Suprapubic skin (tissue), 4 donors: ENCODE data around the gene CDH26.

Experiments used
- EP300 ChIP-seq: sonication (generic); formaldehyde crosslinking; IDR thresholded peaks from one replicate; pipeline ENCODE4 v1.6.1; 2017; ENCODE audit warnings: antibody characterized with exemption
- POLR2A ChIP-seq, 2 donors: fragments of 450-650 bp; IDR thresholded peaks; one replicate each; pipeline ENCODE4 v1.6.1; 2017; ENCODE audit warnings: antibody characterized with exemption in 2 of 2, mild to moderate bottlenecking in 2 of 2, moderate library complexity in 2 of 2
- POLR2AphosphoS5 ChIP-seq, 3 donors: sonication (generic); formaldehyde crosslinking; IDR thresholded peaks; one replicate each; pipeline ENCODE4 v1.6.1; 2017; ENCODE audit warnings: antibody characterized with exemption in 3 of 3
- TF ChIP-seq, protein P1 (sequence below), 2 donors: fragments of 200-600 bp in 1 of 2; fragments of 450-650 bp in 1 of 2; sonication (generic) in 1 of 2; IDR thresholded peaks; one replicate each; pipeline ENCODE4 v1.5.1; 2016 to 2019; ENCODE audit warnings: antibody characterized with exemption in 2 of 2, mild to moderate bottlenecking in 1 of 2, moderate library complexity in 1 of 2

DNA sequence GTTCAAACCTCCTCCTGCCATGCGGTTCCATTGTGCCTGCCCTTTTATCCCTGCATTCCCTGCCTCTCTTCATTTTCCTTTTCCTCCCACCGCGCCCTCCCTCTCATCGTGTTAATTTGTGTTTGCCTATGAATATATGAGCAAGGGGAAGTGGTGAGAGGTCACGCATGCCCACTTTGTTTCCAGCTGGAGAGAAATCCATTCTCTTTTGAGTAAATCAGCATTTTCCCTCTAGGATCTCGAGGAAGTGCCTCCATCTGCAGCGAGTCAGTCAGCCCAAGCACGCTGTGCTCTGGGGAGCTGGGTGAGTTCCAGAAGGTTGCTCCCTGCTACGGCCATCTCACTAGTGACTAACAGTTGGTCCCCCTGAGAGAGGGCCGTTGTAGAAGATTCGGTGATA is 42.9 kb downstream of the CDH26 start:
- TF ChIP-seq, protein P1, sequence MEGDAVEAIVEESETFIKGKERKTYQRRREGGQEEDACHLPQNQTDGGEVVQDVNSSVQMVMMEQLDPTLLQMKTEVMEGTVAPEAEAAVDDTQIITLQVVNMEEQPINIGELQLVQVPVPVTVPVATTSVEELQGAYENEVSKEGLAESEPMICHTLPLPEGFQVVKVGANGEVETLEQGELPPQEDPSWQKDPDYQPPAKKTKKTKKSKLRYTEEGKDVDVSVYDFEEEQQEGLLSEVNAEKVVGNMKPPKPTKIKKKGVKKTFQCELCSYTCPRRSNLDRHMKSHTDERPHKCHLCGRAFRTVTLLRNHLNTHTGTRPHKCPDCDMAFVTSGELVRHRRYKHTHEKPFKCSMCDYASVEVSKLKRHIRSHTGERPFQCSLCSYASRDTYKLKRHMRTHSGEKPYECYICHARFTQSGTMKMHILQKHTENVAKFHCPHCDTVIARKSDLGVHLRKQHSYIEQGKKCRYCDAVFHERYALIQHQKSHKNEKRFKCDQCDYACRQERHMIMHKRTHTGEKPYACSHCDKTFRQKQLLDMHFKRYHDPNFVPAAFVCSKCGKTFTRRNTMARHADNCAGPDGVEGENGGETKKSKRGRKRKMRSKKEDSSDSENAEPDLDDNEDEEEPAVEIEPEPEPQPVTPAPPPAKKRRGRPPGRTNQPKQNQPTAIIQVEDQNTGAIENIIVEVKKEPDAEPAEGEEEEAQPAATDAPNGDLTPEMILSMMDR (IDR thresholded peaks at IDR 0.05), result no peak
- TF ChIP-seq EP300 (no peak), POLR2A (IDR thresholded peaks at IDR 0.05) (no peak), POLR2AphosphoS5 (IDR thresholded peaks at IDR 0.05) (no peak)
